GM21423 (cell line): Measurements from ENCODE around the gene RPL23.
A peak's percentile ranks its signal among the peaks of the same experiment; 100 is the strongest.

Experiments
- ATAC-seq: cut with Tn5 transposase; IDR thresholded peaks from one replicate; pipeline ENCODE4 v1.9.1; 2021; ENCODE audit warnings: mild to moderate bottlenecking, moderate library complexity; ENCODE audit not compliant: unreplicated experiment

RPL23 gene

DNA sequence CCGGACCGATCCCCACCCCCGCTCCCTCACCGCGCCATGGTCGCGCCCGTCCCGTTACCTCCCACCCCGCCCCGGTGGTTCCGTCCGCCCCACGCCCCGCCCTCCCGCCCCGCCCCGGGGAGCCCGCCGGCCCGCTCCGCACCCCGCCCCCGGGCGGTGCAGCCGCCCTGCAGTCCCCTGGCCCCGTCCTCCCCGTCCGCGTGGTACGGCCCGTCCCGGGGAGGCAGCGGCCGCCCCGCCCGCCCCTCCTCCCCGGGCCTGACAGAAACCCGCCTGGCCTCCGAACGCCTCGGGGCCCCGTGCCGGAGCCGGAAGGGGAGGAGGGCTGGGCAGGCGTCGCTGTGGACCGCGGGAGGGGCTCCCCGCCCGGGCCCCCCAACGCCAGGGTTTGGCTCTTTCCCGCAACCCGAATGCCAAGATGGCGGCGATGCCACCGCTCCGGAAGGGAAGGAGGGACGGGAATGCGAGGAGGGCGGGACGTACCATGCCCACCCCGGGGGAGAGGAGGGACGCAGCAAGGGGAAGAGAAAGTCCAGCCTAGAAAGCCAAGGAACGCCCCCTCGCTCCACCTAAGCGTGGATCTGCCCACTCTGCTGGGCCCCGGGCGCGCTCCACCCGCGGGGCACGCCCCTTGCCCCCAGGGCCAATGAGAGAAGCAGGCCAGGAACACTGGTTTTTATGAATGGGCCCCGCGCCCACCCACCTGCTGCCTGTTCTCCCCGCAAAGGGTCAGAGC, 53.9 kb downstream of the RPL23 start, which contains the start of gene PIP4K2B:
Gene PIP4K2B, minus strand, starts transcription at position 56 of the 736 bp plus-strand sequence. CDS start 132 bp downstream, outside the sequence.
- peak; percentile 69 for ATAC-seq

- ATAC-seq = peak; percentile 21
Measured at GRCh38 chr17:38798614-38799500, 54.7 kb downstream of the RPL23 start.
